K562 (cell line): Measurements from ENCODE around the gene PCNX3. TPM values are rescaled to one million over a fixed set of nuclear protein-coding genes. Genes with fewer than 3 reads are reported as not detected.

ENCODE experiments used
- BDP1 ChIP-seq: IDR thresholded peaks from 3 replicates; pipeline ENCODE4 v1.6.1; 2011; ENCODE audit not compliant: insufficient read length, insufficient read depth
- BRD4 ChIP-seq: fragments of 200-600 bp; sonication (generic); IDR thresholded peaks from 2 replicates; pipeline ENCODE4 v1.6.1; 2017; ENCODE audit warnings: inconsistent platforms
- EHMT2 ChIP-seq: fragments of 450-650 bp; IDR thresholded peaks from 2 replicates; pipeline ENCODE4 v1.6.1; 2018; ENCODE audit warnings: antibody characterized with exemption
- HDAC2 ChIP-seq: fragments of 450-650 bp; IDR thresholded peaks from 2 replicates; pipeline ENCODE4 v1.6.1; 2016; ENCODE audit warnings: mild to moderate bottlenecking
- KHSRP ChIP-seq: fragments of 450-650 bp; IDR thresholded peaks from 2 replicates; pipeline ENCODE4 v1.6.1; 2017
- KLF16 ChIP-seq: IDR thresholded peaks from 2 replicates; pipeline ENCODE4 v1.6.1; 2016; ENCODE audit warnings: antibody characterized with exemption
- POLR3A ChIP-seq: IDR thresholded peaks from 2 replicates; pipeline ENCODE4 v1.6.1; 2011; ENCODE audit warnings: borderline replicate concordance, mild to moderate bottlenecking, moderate library complexity; ENCODE audit not compliant: insufficient read length, insufficient read depth; ENCODE audit errors: extremely low read depth
- RNF2 ChIP-seq: sonication (generic); IDR thresholded peaks from 2 replicates; pipeline ENCODE4 v1.6.1; 2016
- SMARCC2 ChIP-seq: fragments of 450-650 bp; IDR thresholded peaks from 2 replicates; pipeline ENCODE4 v1.6.1; 2017; ENCODE audit warnings: antibody characterized with exemption, moderate library complexity, mild to moderate bottlenecking, low read depth
- ZC3H4 ChIP-seq: sonication (generic); formaldehyde crosslinking; IDR thresholded peaks from 2 replicates; pipeline ENCODE4 v1.9.0; 2021; ENCODE audit warnings: missing genetic modification reagents, borderline replicate concordance
- ZNF146 ChIP-seq: IDR thresholded peaks from one replicate; pipeline ENCODE4 v1.6.1; 2018; ENCODE audit warnings: missing compliant biosample characterization; ENCODE audit not compliant: unreplicated experiment
- ZNF175 ChIP-seq: fragments of 200-800 bp; sonication (Bioruptor generic); IDR thresholded peaks from 2 replicates; pipeline ENCODE4 v1.6.1; 2016; ENCODE audit warnings: low read depth, mild to moderate bottlenecking, missing genetic modification characterization, missing compliant biosample characterization
- ZNF507 ChIP-seq: conservative IDR thresholded peaks from 2 replicates; pipeline ENCODE4 v1.6.1; 2017; ENCODE audit warnings: missing genetic modification characterization, missing compliant biosample characterization
- ZNF695 ChIP-seq: fragments of 450-650 bp; formaldehyde crosslinking; IDR thresholded peaks from 2 replicates; pipeline ENCODE4 v1.4.0; 2020; ENCODE audit warnings: mild to moderate bottlenecking, moderate library complexity
- ZSCAN32 ChIP-seq: fragments of 450-650 bp; formaldehyde crosslinking; IDR thresholded peaks from 2 replicates; pipeline ENCODE4 v1.4.0; 2020; ENCODE audit warnings: mild to moderate bottlenecking, moderate library complexity
- polyA plus RNA-seq, 8 experiments: library from polyadenylated mRNA; depleted of rRNA in 4 of 8; stranded (reverse) in 5 of 8; unstranded in 3 of 8; fragments of >200 nt; fragmentation: Nextera tagmentation in 2 of 8; fragmentation: Illumina TruSeq in 1 of 8; extraction: Ambion mirVana in 2 of 8; extraction: Trizol in 1 of 8; gene quantifications; 2 replicates each; pipeline versions ENCODE4 v1.2.1 to v1.2.3, GENCODE V29; 2011 to 2014; ENCODE audit warnings: inconsistent platforms in 1 of 8, missing spikeins in 1 of 8
- total RNA-seq, 7 experiments: library from RNA; depleted of rRNA in 6 of 7; stranded (reverse); fragments of >200 nt in 6 of 7; fragmentation: Illumina TruSeq in 2 of 7; extraction: Trizol in 2 of 7; gene quantifications; 2 replicates each; pipeline versions ENCODE4 v1.2.1 to v1.2.3, GENCODE V29; 2011 to 2021; ENCODE audit warnings: low replicate concordance in 1 of 7
- TF ChIP-seq, protein P1 (sequence below): sonication (generic); formaldehyde crosslinking; IDR thresholded peaks from 2 replicates; pipeline ENCODE4 v1.8.1; 2023; ENCODE audit warnings: mild to moderate bottlenecking, missing genetic modification reagents
- TF ChIP-seq, protein P2 (sequence below): fragments of 250-450 bp; sonication (Bioruptor Pico); IDR thresholded peaks from 2 replicates; pipeline ENCODE4 v1.4.0; 2020; ENCODE audit warnings: mild to moderate bottlenecking, moderate library complexity
- TF ChIP-seq, protein P3 (sequence below): fragments of 250-450 bp; sonication (Bioruptor Pico); IDR thresholded peaks from 2 replicates; pipeline ENCODE4 v1.8.0; 2022; ENCODE audit warnings: moderate library complexity, mild to moderate bottlenecking, inconsistent platforms

Gene PCNX3
- total and polyA plus RNA-seq, 9 of the 15 experiments (the other 6 are each of a cell fraction or from before 2014, with no cell fraction given): 0.11 to 47.8 (median 12.8) TPM

DNA sequence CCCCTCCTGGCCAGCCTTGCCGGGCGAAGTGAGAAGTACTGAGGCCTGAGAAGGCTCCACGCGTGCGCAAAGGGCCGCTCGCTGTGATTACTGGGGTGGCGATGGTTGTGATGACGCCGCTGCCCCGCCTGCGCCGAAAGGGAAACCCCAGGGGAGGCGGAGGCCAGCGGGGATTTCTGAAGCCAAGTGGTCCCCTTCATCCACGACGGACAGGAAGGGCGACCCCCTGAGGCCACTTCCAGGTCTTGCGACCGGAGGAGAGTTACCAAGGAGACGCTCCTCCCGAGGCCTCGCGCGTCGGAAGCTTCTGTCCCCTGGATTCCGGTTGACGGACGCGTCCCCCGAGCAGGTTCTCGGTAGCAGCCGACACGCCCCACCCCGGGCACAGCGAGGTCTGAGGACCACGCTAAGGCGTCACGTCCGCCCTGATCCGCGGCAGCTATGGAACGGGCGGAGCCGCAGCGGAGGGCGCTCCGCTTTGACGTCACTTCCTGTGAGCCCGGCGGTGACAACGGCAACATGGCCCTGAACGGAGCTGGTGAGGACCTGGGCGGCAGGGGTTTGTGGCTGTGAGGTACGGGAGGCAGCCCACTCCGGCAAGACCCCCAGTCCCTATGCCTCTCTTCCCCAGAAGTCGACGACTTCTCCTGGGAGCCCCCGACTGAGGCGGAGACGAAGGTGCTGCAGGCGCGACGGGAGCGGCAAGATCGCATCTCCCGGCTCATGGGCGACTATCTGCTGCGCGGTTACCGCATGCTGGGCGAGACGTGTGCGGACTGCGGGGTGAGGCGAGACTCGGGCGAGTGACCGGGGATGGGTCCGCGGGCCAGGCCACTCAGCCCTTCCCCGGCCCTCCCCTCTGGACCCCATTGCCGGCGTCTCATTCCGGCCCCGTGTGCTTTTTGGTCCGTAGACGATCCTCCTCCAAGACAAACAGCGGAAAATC, 45.3 kb upstream of the PCNX3 start, which contains the start of gene ZNRD2 (continued):
- TF ChIP-seq, protein P1, sequence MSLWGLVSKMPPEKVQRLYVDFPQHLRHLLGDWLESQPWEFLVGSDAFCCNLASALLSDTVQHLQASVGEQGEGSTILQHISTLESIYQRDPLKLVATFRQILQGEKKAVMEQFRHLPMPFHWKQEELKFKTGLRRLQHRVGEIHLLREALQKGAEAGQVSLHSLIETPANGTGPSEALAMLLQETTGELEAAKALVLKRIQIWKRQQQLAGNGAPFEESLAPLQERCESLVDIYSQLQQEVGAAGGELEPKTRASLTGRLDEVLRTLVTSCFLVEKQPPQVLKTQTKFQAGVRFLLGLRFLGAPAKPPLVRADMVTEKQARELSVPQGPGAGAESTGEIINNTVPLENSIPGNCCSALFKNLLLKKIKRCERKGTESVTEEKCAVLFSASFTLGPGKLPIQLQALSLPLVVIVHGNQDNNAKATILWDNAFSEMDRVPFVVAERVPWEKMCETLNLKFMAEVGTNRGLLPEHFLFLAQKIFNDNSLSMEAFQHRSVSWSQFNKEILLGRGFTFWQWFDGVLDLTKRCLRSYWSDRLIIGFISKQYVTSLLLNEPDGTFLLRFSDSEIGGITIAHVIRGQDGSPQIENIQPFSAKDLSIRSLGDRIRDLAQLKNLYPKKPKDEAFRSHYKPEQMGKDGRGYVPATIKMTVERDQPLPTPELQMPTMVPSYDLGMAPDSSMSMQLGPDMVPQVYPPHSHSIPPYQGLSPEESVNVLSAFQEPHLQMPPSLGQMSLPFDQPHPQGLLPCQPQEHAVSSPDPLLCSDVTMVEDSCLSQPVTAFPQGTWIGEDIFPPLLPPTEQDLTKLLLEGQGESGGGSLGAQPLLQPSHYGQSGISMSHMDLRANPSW (CRISPR knock-in tag): 0 out of 2 replicates have a peak, but pooled peaks have one; percentile 86
- TF ChIP-seq ZNF507 (no peak), BRD4 (no peak), SMARCC2 (no peak), KHSRP (peak; percentile 75), POLR3A (no peak), ZC3H4 (no peak), ZNF146 (CRISPR knock-in tag) (no peak), EHMT2 (no peak), ZNF695 (CRISPR knock-in tag) (no peak), HDAC2 (peak; percentile 89; the same call in 1 of the 2 replicates), ZSCAN32 (CRISPR knock-in tag) (no peak), RNF2 (peak; percentile 78; the same call in 1 of the 2 replicates), ZNF175 (CRISPR knock-in tag) (no peak), BDP1 (no peak), KLF16 (peak; percentile 48; the same call in 1 of the 2 replicates)
- TF ChIP-seq, protein P2, sequence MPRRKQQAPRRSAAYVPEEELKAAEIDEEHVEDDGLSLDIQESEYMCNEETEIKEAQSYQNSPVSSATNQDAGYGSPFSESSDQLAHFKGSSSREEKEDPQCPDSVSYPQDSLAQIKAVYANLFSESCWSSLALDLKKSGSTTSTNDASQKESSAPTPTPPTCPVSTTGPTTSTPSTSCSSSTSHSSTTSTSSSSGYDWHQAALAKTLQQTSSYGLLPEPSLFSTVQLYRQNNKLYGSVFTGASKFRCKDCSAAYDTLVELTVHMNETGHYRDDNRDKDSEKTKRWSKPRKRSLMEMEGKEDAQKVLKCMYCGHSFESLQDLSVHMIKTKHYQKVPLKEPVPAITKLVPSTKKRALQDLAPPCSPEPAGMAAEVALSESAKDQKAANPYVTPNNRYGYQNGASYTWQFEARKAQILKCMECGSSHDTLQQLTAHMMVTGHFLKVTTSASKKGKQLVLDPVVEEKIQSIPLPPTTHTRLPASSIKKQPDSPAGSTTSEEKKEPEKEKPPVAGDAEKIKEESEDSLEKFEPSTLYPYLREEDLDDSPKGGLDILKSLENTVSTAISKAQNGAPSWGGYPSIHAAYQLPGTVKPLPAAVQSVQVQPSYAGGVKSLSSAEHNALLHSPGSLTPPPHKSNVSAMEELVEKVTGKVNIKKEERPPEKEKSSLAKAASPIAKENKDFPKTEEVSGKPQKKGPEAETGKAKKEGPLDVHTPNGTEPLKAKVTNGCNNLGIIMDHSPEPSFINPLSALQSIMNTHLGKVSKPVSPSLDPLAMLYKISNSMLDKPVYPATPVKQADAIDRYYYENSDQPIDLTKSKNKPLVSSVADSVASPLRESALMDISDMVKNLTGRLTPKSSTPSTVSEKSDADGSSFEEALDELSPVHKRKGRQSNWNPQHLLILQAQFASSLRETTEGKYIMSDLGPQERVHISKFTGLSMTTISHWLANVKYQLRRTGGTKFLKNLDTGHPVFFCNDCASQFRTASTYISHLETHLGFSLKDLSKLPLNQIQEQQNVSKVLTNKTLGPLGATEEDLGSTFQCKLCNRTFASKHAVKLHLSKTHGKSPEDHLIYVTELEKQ: no peak
- TF ChIP-seq, protein P3, sequence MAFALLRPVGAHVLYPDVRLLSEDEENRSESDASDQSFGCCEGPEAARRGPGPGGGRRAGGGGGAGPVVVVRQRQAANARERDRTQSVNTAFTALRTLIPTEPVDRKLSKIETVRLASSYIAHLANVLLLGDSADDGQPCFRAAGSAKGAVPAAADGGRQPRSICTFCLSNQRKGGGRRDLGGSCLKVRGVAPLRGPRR: no peak
